MCF 10A (cell line): ENCODE measurements around the gene JPH3. TPM values are rescaled to one million over a fixed set of nuclear protein-coding genes. Genes with fewer than 3 reads are reported as not detected.

Source experiments
- BruUV-seq: library from RNA; stranded (reverse); fragments of 400-500 nt; replicated peaks from 2 replicates; lab custom pipeline; 2021; lab: Mats Ljungman, UMichigan
- CTCF ChIA-PET: fragments of 300-600 bp; sonication (Branson Sonifier 250); formaldehyde crosslinking; extraction: SDS; loops from one replicate; lab custom pipeline; 2021; ENCODE audit warnings: antibody characterized with exemption, inconsistent platforms; lab: Yijun Ruan, JAX
- POLR2A ChIA-PET: fragments of 300-600, 350-650 bp; sonication (Branson Sonifier 250); formaldehyde crosslinking; extraction: SDS; loops from one replicate; lab custom pipeline; 2020; ENCODE audit warnings: antibody characterized with exemption, inconsistent platforms; lab: Yijun Ruan, JAX
- DNase-seq: peaks from one replicate; pipeline ENCODE4 v3.0.0-alpha.2; 2018; ENCODE audit not compliant: unreplicated experiment
- H3K27ac Mint-ChIP-seq: one replicate; pipeline ENCODE4 v1.8.0; 2022; ENCODE audit warnings: mild to moderate bottlenecking, low read depth, mixed read lengths; ENCODE audit not compliant: unreplicated experiment
- H3K27me3 Mint-ChIP-seq: one replicate; pipeline ENCODE4 v1.8.0; 2022; ENCODE audit warnings: mixed read lengths; ENCODE audit not compliant: insufficient read depth, unreplicated experiment
- H3K36me3 Mint-ChIP-seq: one replicate; pipeline ENCODE4 v1.8.0; 2022; ENCODE audit warnings: mild to moderate bottlenecking, moderate library complexity, mixed read lengths; ENCODE audit not compliant: insufficient read depth, unreplicated experiment
- H3K4me1 Mint-ChIP-seq: one replicate; pipeline ENCODE4 v1.8.0; 2022; ENCODE audit warnings: mixed read lengths; ENCODE audit not compliant: insufficient read depth, unreplicated experiment
- H3K4me3 Mint-ChIP-seq: one replicate; pipeline ENCODE4 v1.8.0; 2022; ENCODE audit warnings: mild to moderate bottlenecking, moderate library complexity, mixed read lengths; ENCODE audit not compliant: unreplicated experiment
- H3K9me3 Mint-ChIP-seq: one replicate; pipeline ENCODE4 v1.8.0; 2022; ENCODE audit warnings: mixed read lengths; ENCODE audit not compliant: unreplicated experiment
- CTCF ChIP-seq: fragments of 200-600 bp; IDR thresholded peaks from one replicate; pipeline ENCODE4 v1.8.0; 2022; ENCODE audit warnings: antibody characterized with exemption, mild to moderate bottlenecking; ENCODE audit not compliant: unreplicated experiment
- intact Hi-C: fragments of 100-400 bp; cut with micrococcal nuclease; formaldehyde crosslinking; loops from 2 replicates; pipeline ENCODE4 v1.14.1; 2022
- total RNA-seq: library from RNA; stranded (reverse); gene quantifications from 2 replicates; pipeline ENCODE4 v1.2.3, GENCODE V29; 2022

The JPH3 gene
- total RNA-seq, 1 experiment from 2014 or later, result not detected

GRCh38 chr16:87687998-87688529 lies 85.8 kb downstream of the JPH3 start:
- H3K27ac Mint-ChIP-seq, result no peak overlapping the region
- intact Hi-C loops, result no loop called here

DNA sequence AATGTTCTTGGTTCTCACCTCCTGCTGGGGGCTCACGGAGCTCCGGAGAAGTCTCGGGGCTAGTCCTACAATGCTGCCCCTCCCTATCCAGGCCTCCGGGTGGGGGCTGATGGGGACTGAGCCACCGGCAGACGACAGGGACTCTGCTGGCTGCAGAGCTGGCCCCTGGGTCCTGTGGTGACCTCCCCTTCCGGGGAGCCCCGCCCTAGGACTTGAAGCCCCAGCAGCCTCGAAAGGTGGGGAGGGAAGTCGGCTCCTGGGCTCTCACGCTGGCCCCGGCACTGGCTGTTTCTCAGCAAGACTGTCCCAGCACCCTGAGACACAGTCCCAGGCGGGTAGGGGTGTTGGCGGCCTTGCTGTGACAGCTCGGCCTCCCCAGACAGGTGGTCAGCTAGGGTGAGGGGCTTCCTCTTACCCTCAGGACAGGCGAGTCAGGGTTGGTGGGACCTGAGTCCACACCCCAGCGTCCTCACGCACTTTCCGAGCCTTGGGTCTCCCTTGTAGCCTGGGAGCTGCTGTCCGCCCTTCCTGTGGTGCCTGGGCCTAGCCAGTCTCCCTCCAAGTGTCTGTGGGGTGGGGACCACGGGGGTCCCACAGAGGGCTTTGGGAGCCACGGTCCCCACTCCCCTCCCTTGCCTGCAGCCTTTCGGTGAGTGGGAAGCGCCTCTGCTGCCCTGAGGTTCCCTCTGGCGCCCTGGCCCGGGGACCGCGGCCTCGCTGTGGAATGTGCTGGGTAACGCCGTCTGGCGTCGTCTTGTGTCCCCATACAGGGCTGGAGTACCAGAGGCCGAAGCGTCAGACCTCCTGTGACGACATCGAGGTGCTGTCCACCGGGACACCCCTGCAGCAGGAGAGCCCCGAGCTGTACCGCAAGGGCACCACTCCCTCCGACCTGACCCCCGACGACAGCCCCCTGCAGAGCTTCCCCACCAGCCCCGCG lies 86.8 kb downstream of the JPH3 start:
- ChIA-PET POLR2A (no interaction called here), CTCF (interaction anchor here (0.6 kb wide), 1 partner anchor 250 kb away, joined by 4 read pairs; no protein-coding TSS in a partner anchor)
- peaks cover 23% of the 10 kb centered on the region for H3K27me3 Mint-ChIP-seq
- intact Hi-C loops, result no loop called here
- DNase-seq, result no peak
- peaks cover 14% of the 10 kb centered on the region for H3K36me3 Mint-ChIP-seq
- no peaks in the 10 kb centered on the region for H3K4me1 Mint-ChIP-seq
- BruUV-seq, result no TSS peak
- no peak overlapping the region for H3K4me3 Mint-ChIP-seq
- H3K27ac Mint-ChIP-seq, result no peak overlapping the region
- H3K9me3 Mint-ChIP-seq, result no peaks in the 10 kb centered on the region
- TF ChIP-seq CTCF, result no peak

More at GRCh38 chr16:87687998-87688529, 85.8 kb downstream of the JPH3 start:
- Mint-ChIP-seq H3K36me3 (peaks cover 3% of the 10 kb centered on the region), H3K4me1 (no peaks in the 10 kb centered on the region), H3K27me3 (peaks cover 23% of the 10 kb centered on the region), H3K4me3 (no peak overlapping the region), H3K9me3 (no peaks in the 10 kb centered on the region)
- CTCF ChIA-PET, result interaction anchor here (0.6 kb wide), 1 partner anchor 52 kb away, joined by 3 read pairs; no protein-coding TSS in a partner anchor
- TF ChIP-seq CTCF, result no peak
- POLR2A ChIA-PET, result interaction anchor here (0.6 kb wide), 1 partner anchor 10 kb away, joined by 3 read pairs; no protein-coding TSS in a partner anchor
- no TSS peak for BruUV-seq
- no peak for DNase-seq

DNA sequence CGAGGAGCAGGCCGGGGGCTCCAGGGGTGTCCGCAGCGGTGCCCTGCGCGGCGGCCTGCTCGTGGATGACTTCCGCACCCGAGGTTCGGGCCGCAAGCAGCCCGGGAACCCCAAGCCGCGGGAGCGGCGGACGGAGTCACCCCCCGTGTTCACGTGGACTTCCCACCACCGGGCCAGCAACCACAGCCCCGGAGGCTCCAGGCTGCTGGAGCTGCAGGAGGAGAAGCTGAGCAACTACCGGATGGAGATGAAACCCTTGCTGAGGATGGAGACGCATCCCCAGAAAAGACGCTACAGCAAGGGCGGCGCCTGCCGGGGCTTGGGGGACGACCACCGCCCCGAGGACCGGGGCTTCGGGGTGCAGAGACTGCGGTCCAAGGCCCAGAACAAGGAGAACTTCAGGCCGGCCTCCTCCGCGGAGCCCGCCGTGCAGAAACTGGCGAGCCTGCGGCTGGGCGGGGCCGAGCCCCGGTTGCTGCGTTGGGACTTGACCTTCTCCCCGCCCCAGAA lies 87.7 kb downstream of the JPH3 start:
- ChIA-PET CTCF (no interaction called here), POLR2A (no interaction called here)
- Mint-ChIP-seq H3K27ac (no peak overlapping the region), H3K9me3 (no peaks in the 10 kb centered on the region), H3K4me3 (no peak overlapping the region), H3K36me3 (peaks cover 15% of the 10 kb centered on the region), H3K27me3 (peaks cover 23% of the 10 kb centered on the region), H3K4me1 (no peaks in the 10 kb centered on the region)
- no TSS peak for BruUV-seq
- intact Hi-C loops, result no loop called here
- DNase-seq, result no peak
- no peak for TF ChIP-seq CTCF
